Inflammatory macrophage treated with lipopolysaccharide for 1 hour (primary cell): ENCODE results near the gene GALNTL6.
"Not testable (repeated sequence)": the region's sequence is repeated elsewhere in the genome, so short reads cannot be mapped to it uniquely, and the experiment has no call there.

Source experiments
- DNase-seq, 2 donors: peaks; one replicate each; pipeline ENCODE4 v3.0.0-alpha.2; 2020 to 2022

GALNTL6 gene

DNA sequence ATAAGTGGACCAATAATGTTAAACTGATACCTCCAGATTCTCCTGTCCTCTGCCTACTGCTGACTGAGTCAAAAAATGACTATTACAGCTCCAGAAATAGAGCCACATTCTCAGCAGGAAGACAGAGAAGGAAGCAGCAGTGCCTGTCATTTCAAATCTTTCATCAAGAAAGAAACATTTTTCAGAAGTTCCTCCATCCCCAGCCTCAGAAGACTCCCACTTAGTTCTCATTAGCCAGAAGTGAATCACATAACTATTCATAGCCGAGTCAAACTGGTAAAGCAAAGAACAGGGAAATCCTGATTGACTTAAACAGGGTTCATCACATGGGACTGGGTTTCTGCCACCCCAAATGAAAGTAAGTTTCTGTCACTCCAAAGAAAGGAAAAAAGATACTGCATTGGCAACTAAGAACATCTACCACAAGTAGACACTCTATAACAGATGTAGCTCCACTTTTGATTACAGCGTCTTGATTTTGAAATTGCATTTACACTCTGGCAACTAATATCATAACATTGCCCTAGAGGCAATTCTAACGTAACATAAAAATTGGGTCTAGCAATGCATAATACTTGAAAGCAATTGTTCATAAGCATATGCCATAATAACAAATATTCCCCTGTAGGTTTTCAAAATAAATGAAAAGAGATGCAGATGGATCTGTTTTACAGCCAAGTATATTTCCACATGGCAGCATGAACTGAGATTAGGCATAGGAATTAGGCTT lies 599.8 kb downstream of the GALNTL6 start:
- no peak for DNase-seq

DNA sequence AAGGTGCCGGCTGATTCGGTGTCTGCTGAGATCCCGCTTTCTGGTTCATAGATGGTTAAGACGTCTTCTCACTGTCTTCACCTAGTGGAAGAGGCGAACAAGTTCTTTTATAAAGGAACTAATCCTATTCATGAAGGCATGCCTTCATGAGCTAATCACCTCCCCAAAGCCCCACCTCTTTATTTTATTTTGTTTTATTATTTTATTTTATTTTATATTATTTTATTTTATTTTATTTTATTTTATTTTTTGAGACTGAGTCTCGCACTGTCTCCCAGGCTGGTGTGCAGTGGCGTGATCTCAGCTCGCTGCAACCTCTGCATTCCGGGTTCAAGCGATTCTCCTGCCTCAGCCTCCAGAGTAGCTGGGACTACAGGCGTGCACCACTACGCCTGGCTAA lies 615.8 kb downstream of the GALNTL6 start:
- not testable (repeated sequence) for DNase-seq

DNA sequence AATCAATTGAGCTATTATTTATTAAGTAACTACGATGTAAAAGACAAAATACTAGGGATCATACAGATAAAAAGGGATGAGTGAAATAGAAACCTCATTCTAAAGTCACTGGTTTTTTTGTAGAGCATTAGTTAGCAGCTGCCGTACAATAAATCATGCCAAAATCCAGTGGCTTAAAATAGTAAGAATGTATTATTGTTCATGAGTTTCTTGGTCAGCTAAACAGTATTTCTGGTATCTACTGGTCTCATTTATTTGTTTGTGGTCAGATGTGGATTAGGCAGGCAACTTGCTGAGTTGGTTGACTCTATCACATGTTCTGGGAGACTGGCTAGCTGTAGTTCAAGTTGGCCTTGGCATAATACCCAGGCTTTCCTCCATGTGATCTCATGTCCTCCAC lies 667.3 kb downstream of the GALNTL6 start:
- no peak for DNase-seq

DNA sequence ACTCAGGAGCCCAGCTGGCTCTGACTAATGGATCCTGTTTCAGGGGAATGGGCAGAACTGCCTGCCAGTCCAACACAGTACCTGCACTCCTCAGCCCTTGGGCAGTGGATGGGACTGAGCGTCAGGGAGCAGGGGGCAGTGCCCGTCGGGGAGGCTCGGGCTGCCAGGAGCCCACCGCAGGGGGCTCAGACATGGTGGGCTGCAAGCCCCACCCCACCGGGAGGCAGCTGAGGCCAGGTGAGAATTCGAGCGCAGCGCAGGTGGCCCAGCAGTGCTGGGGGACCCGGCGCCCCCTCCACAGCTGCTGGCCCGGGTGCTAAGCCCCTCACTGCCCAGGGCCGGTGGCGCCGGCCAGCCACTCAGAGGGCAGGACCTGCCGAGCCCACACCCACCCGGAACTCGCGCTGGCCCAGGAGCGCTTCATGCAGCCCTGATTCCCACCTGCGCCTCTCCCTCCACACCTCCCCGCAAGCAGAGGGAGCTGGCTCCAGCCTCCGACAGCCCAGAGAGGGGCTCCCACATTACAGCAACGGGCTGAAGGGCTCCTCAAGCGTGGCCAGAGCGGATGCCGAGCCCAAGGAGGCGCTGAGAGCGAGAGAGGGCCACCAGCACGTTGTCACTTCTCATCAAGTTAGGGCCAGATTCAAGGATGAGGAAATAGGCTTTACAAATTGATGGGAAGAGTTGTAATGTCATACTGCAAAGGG lies 668.8 kb downstream of the GALNTL6 start:
- DNase-seq = no peak

DNA sequence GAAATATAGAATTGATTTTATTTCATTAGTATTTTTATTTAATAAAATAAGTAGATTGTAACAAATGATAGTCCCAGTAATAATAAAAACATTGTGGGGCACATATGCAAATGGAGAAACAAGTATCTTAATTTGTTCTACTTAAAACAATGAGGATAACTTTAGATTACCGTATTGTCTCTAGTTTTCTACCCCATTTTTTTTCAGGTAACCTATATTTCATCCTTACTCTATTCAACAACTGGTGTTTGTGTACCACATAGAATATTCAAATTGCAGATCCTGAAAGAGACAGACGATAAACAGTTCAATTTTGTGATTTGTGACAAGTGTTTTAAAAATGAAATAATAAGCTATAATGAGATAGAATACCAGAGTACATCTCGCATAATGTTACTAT lies 671.8 kb downstream of the GALNTL6 start:
- DNase-seq = no peak

DNA sequence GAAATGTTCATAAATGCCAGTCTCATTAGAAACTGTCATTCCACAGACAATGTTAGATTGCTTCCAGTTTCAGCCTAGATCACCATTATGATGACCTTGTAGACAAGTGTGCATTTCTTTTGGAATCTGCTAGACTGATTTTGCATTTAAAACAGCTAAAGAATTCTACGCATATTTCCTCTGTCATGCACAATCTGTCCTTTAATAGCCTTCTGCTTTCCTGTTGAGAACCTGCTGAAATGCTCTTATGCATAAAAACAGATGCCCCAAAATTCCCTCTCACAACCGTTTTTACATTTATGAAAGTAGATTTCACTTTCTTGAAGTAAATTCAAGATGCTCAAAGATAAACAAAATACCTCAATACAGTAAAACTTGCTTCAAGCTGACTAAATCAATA lies 673.3 kb downstream of the GALNTL6 start:
- no peak for DNase-seq

DNA sequence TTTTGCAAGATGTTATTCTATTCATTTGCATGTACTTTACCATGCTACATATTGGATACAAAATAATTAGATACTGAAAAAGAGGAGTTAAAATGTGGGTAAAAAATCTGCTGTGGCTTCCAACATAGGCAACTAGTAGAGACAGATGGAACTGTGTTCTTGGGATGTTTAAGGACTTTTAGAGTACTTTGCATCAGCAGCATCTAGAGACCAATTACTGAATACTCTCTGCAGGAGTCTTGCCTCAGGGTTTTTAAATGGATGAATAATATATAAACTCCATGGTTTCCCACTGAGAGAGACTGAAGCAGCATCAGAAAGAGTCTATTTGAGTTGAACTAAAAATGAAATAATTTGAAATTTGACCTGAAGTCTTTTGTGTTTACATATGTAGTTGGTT lies 676.7 kb downstream of the GALNTL6 start:
- DNase-seq = no peak

DNA sequence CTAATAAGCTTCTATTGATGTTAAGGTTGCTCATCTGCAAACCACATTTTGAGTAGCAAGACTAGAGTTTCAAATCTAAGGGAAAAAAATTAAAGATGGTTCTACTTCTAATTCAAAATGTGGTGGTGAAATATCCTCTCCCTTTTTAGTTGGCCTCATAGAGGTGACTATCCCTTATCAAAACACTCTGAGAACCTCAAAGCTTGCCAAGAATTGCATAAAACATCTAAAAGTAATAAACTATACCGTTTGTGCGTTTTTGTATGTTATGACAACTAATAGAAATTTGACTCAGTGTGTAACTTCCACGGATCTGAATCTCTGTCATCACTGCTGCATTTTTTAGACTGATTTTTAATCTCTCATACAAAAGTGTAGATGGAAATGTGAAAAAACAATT lies 682.6 kb downstream of the GALNTL6 start:
- no peak for DNase-seq

DNA sequence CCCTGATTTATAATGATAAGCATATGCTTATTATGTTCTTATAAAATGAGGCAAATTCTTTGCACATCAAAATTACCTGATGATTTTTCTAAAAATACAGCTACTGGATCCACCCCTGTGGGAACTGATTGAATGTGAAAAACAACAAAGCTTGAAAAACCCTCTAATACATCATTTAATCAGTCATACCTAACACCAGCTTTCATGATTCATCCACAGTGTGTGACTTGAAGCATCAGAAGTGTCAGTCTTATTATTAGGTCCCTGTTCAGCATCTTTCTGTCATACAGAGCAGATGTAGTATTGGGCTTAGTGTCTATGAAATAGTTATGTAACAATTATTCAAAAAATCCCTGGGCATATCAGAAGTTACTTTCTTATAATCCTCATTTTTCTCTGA lies 684.1 kb downstream of the GALNTL6 start:
- no peak for DNase-seq

DNA sequence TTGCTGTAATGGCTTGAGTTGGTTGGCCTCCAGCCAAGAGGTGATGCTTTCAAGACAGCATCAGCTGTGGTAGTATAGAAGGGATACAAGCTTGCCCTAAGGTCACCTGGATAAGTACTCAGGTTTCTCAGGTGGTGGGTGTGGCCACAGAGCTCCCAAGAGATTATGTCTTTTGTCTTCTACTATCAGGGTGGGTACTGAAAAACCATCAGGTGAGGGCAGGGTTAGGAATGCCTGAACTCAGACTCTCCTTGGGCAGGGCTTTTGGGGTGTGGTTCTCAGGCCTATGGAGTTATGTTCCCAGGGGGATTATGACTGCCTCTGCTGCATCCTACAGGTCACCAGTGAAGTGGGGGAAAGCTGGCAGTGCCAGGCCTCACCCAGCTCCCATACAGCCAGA lies 700.8 kb downstream of the GALNTL6 start:
- no peak for DNase-seq

DNA sequence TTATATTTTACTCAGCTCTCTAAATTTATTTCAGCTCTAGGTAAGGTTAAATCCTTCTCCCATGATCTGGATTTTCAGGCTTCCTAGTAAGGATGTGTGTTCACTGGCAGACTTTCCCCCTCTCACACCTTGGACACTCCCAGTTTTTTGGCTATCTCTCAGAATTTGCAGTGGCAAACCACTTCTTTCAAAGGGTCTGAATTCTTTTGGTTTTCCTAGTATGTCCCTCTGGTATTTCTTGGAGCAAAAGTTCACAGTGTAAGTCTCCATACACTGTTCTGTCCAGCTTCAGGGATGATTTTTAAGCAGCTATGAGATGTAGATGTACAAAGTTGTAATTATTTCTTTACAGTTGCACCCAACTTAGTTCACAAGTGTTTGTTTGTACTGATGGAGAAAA lies 701.6 kb downstream of the GALNTL6 start:
- DNase-seq = no peak

DNA sequence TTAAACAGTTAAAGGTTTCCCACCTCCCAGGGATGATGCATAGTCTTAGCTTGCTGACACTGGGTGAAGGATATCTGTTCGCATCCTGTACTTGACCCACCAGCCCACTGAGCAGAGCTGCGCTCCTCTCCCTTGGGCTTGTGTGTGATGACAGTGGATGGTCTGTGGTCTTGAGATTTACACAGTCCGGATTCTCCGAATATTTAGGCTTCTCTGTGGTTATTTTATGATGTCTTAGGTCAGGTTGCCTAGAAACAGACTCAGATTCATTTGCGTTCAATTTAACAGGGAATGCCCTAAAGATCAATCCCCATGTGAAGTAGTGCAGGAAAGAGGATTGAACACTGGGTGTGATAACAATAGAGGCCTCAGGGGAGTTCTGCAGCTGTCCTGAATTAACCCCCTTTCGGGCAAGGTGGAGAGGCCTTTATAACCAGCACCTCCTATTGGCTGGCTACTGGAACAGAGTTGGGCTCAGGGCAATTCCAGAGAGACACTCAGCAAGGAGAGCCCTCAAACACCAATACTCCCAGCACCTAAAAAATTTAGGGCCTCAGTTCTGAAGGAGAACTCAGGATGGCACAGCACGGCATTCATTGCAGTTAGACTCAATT lies 702.2 kb downstream of the GALNTL6 start:
- no peak for DNase-seq

DNA sequence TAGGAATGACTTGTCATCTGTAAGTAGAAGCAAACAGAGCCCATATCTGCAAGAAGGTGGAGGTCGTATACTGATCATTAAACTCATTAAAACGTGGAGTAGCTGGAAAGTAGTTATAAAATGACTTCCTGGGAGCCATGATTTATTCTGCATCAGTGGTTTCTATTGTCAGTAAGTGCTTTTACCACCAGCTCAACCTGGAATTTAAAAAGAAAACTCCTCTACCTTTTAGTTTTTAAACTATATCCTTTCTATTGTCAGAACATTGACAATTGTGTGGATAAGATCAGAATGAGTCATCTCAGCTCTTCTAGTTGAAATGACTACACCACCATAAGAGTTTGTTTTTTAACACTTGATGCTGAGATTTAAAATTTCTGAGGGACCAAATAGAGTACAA lies 704.2 kb downstream of the GALNTL6 start:
- DNase-seq = no peak

DNA sequence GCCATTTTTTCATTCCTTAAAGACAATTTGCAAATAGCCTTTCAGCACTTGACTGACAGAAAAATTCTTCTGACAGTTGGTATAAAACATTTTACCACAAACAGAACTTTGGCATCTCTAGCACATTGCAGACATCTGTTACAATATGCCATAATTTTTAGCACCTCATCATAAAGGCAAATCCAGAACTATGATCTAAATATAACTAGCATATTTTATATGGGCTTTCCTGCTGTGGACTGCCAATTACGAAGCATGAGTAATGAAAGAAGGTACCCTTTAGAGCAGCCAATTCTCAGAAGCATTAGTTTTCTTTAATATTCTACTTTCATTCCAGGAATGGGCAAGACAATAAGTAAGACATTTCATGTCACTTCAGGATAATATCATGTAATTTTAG lies 708.0 kb downstream of the GALNTL6 start:
- no peak for DNase-seq

DNA sequence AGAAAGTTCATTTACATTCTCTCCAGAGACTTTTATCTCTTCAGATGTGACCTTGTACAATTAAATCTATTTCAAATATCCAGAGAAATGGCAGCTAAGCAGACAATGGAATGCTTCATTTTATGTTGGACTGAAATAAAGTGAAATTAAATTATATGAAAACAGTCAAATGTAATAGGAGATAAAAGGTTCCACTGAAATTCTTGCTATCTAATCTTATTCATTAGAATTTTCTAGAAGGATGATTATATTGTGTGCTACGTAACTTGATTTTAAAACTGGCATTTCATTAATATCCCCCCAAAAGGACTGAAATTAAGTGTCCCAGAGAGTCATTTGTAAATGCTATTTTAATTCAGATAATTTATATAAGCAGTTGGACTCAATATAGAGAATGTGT lies 708.5 kb downstream of the GALNTL6 start:
- no peak for DNase-seq

DNA sequence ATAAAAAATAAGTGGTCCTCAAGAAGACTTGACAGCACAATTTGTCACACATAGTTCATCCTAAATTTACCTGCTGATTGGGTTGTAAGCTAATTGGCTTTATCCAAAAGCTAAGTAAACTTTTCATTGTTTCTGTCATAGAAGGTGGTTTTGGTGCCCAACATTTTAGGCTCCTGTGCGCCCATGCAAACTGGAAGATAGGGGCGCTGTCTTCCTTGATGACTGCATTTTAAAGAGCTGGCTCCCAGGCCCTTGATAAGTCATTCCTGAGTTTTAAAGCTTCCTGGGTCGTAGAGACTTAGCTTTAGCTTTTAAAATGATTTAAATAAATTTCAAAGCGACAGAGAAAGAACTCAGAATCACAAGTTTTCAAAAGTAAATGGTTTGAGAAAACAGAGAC lies 730.0 kb downstream of the GALNTL6 start:
- no peak for DNase-seq

DNA sequence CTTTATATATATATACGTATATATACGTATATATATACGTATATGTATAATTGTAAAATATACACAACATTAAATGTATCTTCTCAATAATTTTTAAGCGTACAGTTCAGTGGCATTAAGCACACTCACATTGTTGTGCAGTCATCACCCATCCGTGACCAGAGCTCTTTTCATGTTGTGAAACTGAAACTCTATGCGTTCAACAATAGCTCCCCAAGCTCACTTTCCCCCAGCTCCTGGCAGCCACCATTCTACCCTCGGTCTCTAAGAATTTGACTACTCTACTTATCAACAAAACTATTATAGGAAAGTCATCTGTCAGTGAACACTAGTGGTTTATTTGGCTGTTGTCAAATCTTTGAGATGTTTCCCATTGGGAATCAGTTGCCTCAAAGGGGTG lies 733.6 kb downstream of the GALNTL6 start:
- no peak for DNase-seq

DNA sequence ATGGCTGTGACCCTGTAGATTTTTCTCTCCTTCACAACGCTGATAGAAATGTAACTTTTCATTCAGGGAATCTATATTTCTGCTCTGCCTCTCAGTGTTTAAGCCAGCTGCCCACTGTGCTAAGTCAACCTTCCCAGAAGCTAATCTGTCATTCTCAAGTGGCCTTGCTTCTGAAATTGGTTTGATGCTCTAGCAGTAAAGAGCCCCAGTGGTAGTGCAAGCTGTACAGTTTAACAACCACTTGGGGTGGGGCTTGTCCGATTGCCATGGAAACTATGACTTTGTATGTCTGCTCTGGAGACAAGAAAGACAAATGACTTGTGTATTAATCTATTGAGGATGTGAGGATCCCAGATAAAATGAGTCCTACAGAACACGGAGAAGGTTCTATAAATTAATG lies 734.5 kb downstream of the GALNTL6 start:
- DNase-seq = no peak

DNA sequence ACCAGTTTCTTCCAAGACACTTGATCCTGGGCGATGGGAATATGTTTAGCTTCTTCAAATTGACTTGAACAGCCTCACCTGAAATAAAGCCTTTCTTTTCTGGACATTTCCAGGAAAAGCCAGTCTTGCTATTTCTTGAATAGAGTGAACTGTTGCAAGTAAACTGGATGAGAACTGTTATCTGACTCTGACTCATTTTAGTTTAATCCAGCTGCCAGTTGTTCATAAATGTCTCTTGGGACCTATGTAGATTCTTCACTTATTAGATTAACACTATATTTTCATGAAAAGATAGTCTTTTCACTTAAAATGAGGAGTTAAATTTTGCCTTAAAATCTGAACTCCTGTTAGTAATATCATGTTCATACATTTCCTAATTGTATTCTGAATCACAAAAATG lies 740.0 kb downstream of the GALNTL6 start:
- no peak for DNase-seq

DNA sequence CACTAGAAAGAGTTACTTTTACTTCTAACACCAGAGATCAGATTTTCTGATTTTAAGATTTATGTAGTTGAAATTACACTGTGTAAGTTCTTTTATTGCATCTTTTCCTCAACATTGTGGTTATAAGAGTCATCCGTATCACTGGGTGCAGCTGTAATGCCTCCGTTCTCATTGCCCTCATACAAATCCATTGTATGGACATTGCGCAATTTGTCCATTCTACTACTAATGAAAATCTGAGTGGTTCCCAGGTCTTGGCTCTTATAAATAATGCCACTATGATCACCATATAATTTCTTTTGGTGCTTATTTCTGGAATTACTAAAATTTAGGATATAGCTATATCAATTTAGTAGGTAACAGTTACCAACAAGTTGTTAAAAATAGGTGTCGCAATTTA lies 741.4 kb downstream of the GALNTL6 start:
- no peak for DNase-seq

DNA sequence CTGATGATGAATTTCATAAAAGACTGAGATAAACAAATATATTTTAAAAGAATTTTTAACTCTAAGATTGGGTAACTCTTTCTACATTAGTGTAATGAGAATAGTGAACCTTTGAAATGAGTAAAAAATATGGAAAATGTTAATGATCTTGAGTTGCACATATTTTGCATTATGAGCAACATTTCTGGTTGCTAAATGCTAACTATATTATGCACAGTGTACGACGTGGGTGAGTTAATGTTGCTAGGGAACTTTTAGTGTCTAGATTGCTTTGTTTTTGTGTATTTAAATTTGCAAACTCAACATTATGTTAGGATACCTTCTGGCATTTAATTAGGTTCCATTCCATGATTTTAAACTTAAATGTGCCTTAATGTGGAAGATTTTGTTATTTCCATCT lies 742.5 kb downstream of the GALNTL6 start:
- DNase-seq = no peak

DNA sequence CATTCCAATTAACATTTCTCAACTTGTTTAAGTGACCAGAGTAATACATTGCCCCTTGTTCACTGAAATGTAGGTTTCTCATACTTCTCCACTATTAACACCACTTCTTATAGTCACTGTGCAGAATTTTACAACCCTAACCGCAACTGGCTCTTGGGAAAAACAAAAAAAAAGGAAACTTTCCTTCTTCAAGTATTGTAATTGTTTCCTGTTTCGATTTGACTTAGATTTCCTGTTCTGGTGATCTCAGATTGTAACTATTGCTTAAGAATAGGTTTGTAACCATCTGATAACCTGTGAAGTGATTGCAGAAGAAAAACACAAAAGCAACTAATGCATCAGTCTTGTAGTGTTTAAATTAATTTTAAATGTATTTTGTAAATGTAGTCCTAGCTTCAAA lies 760.7 kb downstream of the GALNTL6 start:
- DNase-seq = peak; percentile 80 to 89

DNA sequence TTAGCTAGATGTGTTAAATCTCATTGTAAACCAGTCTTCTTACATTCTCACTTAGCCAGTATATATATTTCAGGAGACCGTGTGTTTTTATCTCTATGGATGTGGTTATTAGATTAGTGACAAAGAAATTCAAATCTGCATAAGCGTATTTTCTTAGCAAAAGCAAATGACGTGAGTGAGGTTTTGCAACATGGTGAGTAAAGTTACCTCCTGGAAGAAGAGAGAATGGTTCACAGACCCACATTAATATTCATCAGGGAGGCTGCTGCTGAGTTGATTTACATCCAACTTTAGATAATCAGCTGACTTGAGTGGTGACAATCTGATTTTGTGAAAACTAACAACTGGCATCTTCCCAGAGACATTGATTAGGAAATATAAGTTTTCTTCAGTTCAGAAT lies 765.5 kb downstream of the GALNTL6 start:
- DNase-seq = no peak

DNA sequence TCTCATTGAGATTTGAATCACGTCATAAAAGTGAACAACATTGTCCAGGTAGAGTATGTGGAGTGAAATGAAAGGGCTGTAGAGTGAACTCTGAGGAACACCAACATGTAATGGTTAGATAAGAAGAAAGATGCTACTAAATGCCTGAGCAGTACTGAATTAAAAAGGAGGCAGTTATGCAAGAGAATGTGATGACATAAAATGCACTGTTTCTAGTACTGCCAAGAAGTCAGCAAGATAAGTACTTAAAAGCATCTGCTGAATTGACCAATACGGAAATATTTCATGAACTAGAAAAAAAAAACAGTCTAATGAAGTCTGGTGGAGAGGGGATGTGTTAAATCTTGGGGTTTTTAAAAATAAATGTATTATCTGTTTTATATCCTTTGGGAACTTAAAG lies 771.6 kb downstream of the GALNTL6 start:
- no peak for DNase-seq

DNA sequence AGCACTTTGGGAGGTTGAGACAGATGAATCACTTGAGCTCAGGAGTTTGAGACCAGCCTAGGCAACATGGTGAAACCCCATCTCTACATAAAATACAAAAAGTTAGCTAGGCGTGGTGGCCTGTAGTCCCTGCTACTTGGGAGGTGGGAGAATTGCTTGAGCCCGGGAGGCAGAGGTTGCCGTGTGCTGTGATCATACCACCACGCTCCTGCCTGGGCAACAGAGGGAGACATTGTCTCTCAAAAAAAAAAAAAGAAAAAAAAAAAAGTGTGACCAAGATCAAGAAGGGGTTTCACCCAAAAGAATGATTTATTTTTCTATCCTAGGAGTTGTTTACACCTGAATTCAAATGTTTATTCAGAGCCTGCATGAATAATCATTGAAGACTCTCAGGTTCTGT lies 783.0 kb downstream of the GALNTL6 start:
- DNase-seq = no peak
